ENCODE data around the gene RNF214.

GRCh38 chr11:117189941-117190544 lies 42.4 kb upstream of the RNF214 start:
- TF ChIP-seq, protein P1, sequence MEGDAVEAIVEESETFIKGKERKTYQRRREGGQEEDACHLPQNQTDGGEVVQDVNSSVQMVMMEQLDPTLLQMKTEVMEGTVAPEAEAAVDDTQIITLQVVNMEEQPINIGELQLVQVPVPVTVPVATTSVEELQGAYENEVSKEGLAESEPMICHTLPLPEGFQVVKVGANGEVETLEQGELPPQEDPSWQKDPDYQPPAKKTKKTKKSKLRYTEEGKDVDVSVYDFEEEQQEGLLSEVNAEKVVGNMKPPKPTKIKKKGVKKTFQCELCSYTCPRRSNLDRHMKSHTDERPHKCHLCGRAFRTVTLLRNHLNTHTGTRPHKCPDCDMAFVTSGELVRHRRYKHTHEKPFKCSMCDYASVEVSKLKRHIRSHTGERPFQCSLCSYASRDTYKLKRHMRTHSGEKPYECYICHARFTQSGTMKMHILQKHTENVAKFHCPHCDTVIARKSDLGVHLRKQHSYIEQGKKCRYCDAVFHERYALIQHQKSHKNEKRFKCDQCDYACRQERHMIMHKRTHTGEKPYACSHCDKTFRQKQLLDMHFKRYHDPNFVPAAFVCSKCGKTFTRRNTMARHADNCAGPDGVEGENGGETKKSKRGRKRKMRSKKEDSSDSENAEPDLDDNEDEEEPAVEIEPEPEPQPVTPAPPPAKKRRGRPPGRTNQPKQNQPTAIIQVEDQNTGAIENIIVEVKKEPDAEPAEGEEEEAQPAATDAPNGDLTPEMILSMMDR (IDR thresholded peaks at IDR 0.05) = no peak
- TF ChIP-seq EP300 (IDR thresholded peaks at IDR 0.05) = no peak

Measured in stomach (tissue), 4 donors.